T47D (cell line): ENCODE results near the gene HACE1.
"Not testable (repeated sequence)": the region's sequence is repeated elsewhere in the genome, so short reads cannot be mapped to it uniquely, and the experiment has no call there.

ENCODE experiments used
- DNase-seq, 2 experiments: peaks; one replicate each; pipeline versions ENCODE4 v3.0.0 to v3.0.0-alpha.2; 2011 to 2012; ENCODE audit warnings: low read depth in 1 of 2, low spot score in 1 of 2
- JUND ChIP-seq: IDR thresholded peaks from 2 replicates; pipeline ENCODE4 v1.6.1; 2012; ENCODE audit warnings: low read depth
- in situ Hi-C: cut with HindIII; loops from 2 replicates; pipeline ENCODE4 v1.10.0; 2016; ENCODE audit warnings: low sequenced_read_pairs, low pct_unique_long_range_greater_than_20kb

HACE1 gene

GRCh38 chr6:104813552-104813951 lies 46.2 kb downstream of the HACE1 start:
- no peak for TF ChIP-seq JUND
- DNase-seq, result no peak
- in situ Hi-C loops, result no loop called here

GRCh38 chr6:104809116-104809515 lies 50.6 kb downstream of the HACE1 start:
- DNase-seq, result no peak
- in situ Hi-C loops, result no loop called here
- no peak for TF ChIP-seq JUND

- DNase-seq, in situ Hi-C loops: not testable (repeated sequence)
Observed at GRCh38 chr6:104805335-104805734, 54.4 kb downstream of the HACE1 start.

- DNase-seq, result no peak
- no peak for TF ChIP-seq JUND
- in situ Hi-C loops, result no loop called here
Observed at GRCh38 chr6:104799134-104799657, 60.5 kb downstream of the HACE1 start.

- TF ChIP-seq JUND, result no peak
- in situ Hi-C loops, result no loop called here
- no peak for DNase-seq
Observed at GRCh38 chr6:104796031-104796785, 63.5 kb downstream of the HACE1 start.

- in situ Hi-C loops, result no loop called here
- TF ChIP-seq JUND, result no peak
- peak in 1 of 2 experiments; percentile 11 for DNase-seq
Observed at GRCh38 chr6:104795363-104795762, 64.4 kb downstream of the HACE1 start.

- DNase-seq, result peak in 1 of 2 experiments; percentile 49
- TF ChIP-seq JUND, result no peak
- in situ Hi-C loops, result no loop called here
Observed at GRCh38 chr6:104789770-104790190, 69.9 kb downstream of the HACE1 start.

GRCh38 chr6:104788400-104788799 lies 71.3 kb downstream of the HACE1 start:
- no peak for DNase-seq
- in situ Hi-C loops, result no loop called here
- no peak for TF ChIP-seq JUND

- no peak for TF ChIP-seq JUND
- in situ Hi-C loops, result no loop called here
- DNase-seq, result no peak
Observed at GRCh38 chr6:104787305-104787704, 72.4 kb downstream of the HACE1 start.

- TF ChIP-seq JUND, result no peak
- no peak for DNase-seq
- in situ Hi-C loops, result no loop called here
Observed at GRCh38 chr6:104784884-104785283, 74.8 kb downstream of the HACE1 start.

GRCh38 chr6:104771258-104771832 lies 88.4 kb downstream of the HACE1 start:
- in situ Hi-C loops, result no loop called here
- DNase-seq, result peak; percentile 8 to 18
- no peak for TF ChIP-seq JUND

GRCh38 chr6:104768906-104769305 lies 90.8 kb downstream of the HACE1 start:
- TF ChIP-seq JUND, result no peak
- in situ Hi-C loops, result no loop called here
- DNase-seq, result no peak

- no peak for TF ChIP-seq JUND
- in situ Hi-C loops, result no loop called here
- no peak for DNase-seq
Observed at GRCh38 chr6:104766595-104766994, 93.1 kb downstream of the HACE1 start.
